ENCODE measurements around the gene MACROD2. TPM values are rescaled to one million over a fixed set of nuclear protein-coding genes. Genes with fewer than 3 reads are reported as not detected.

Gene MACROD2
- total RNA-seq, 1 donor from 2014 or later: 2.5 TPM

DNA sequence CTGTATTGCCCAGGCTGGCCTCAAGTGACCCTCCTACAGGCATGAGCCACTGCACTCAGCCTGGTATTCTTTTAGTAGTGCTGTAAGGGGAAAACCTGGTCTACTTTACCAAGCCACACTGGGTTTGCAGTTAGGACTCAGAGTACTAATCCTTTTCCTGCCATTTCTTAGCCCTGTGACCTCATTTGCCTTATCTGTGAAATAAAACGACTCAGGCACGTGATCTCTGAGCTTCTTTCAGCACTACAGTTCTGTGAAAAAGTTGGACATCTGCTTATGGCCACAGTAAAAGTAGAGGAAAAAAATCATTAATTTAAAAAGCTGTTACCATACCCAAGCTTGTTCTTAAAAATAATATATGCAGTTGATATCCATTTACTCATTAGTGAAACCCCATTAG, 1570.5 kb downstream of the MACROD2 start:
- no peak overlapping the region for H3K4me3 Mint-ChIP-seq (ENCODE audit: unreplicated experiment)
- H3K9me3 Mint-ChIP-seq (ENCODE audit: unreplicated experiment): no peaks in the 10 kb centered on the region
- DNase-seq (ENCODE audit: extremely low spot score, unreplicated experiment): no peak
- no peak overlapping the region for H3K27ac Mint-ChIP-seq (ENCODE audit: unreplicated experiment)
- no peaks in the 10 kb centered on the region for H3K4me1 Mint-ChIP-seq (ENCODE audit: unreplicated experiment)
- no peak for TF ChIP-seq CTCF (IDR thresholded peaks at IDR 0.05)
- H3K27me3 Mint-ChIP-seq (ENCODE audit: unreplicated experiment): no peaks in the 10 kb centered on the region
- no peaks in the 10 kb centered on the region for H3K36me3 Mint-ChIP-seq (ENCODE audit: unreplicated experiment)

GRCh38 chr20:15567219-15567618, 1571.9 kb downstream of the MACROD2 start:
- Mint-ChIP-seq H3K27me3 (ENCODE audit: unreplicated experiment) (no peaks in the 10 kb centered on the region), H3K36me3 (ENCODE audit: unreplicated experiment) (no peaks in the 10 kb centered on the region), H3K4me1 (ENCODE audit: unreplicated experiment) (no peaks in the 10 kb centered on the region), H3K27ac (ENCODE audit: unreplicated experiment) (no peak overlapping the region), H3K4me3 (ENCODE audit: unreplicated experiment) (no peak overlapping the region), H3K9me3 (ENCODE audit: unreplicated experiment) (no peaks in the 10 kb centered on the region)
- no peak for TF ChIP-seq CTCF (IDR thresholded peaks at IDR 0.05)
- no peak for DNase-seq (ENCODE audit: extremely low spot score, unreplicated experiment)

DNA sequence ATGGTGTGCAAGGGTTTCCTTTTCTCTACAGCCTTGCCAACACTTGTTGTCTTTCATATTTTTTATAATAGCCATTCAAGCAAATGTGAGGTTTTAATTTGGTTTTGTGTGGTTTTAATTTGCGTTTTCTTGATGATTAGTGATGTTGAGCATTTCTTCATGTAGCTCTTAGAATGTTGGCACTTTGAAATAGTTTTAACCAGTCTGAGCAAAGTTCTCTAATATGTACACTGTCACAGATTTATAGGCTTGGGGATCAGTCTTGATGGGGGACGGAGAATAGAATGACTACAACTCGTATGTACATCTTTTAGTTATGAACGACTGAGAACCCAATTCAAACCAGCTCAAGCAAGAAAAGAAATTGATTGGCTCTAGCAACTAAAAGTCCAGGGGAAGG, 1574.8 kb downstream of the MACROD2 start:
- TF ChIP-seq CTCF (IDR thresholded peaks at IDR 0.05): no peak
- Mint-ChIP-seq H3K4me3 (ENCODE audit: unreplicated experiment) (no peak overlapping the region), H3K4me1 (ENCODE audit: unreplicated experiment) (no peaks in the 10 kb centered on the region), H3K27ac (ENCODE audit: unreplicated experiment) (no peak overlapping the region), H3K9me3 (ENCODE audit: unreplicated experiment) (no peaks in the 10 kb centered on the region), H3K36me3 (ENCODE audit: unreplicated experiment) (no peaks in the 10 kb centered on the region), H3K27me3 (ENCODE audit: unreplicated experiment) (no peaks in the 10 kb centered on the region)
- no peak for DNase-seq (ENCODE audit: extremely low spot score, unreplicated experiment)

- no peaks in the 10 kb centered on the region for H3K36me3 Mint-ChIP-seq (ENCODE audit: unreplicated experiment)
- H3K4me3 Mint-ChIP-seq (ENCODE audit: unreplicated experiment): no peak overlapping the region
- DNase-seq (ENCODE audit: extremely low spot score, unreplicated experiment): no peak
- no peak for TF ChIP-seq CTCF (IDR thresholded peaks at IDR 0.05)
- no peak overlapping the region for H3K27ac Mint-ChIP-seq (ENCODE audit: unreplicated experiment)
- no peaks in the 10 kb centered on the region for H3K27me3 Mint-ChIP-seq (ENCODE audit: unreplicated experiment)
- H3K4me1 Mint-ChIP-seq (ENCODE audit: unreplicated experiment): no peaks in the 10 kb centered on the region
- H3K9me3 Mint-ChIP-seq (ENCODE audit: unreplicated experiment): no peaks in the 10 kb centered on the region
Observed at GRCh38 chr20:15571056-15571455, 1575.7 kb downstream of the MACROD2 start.

DNA sequence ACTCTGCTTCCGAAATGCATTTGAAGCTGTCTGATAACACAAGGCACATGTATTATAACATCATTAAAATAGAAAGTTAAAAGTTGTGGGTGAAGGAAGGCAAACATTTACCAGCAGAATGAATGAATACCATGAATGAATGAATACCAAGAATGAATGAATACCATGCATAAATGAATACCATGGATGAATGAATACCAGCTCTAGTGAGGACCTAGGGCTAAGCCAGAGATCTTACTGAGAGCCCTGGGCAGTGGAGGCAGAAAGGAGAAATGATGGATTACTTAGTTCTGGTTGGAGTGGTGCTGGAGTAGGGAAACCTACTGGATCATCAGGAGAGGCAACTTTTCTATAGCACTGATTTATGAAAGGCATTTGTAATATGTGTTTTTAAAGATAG, 1579.9 kb downstream of the MACROD2 start:
- no peak for TF ChIP-seq CTCF (IDR thresholded peaks at IDR 0.05)
- Mint-ChIP-seq H3K4me1 (ENCODE audit: unreplicated experiment) (no peaks in the 10 kb centered on the region), H3K4me3 (ENCODE audit: unreplicated experiment) (no peak overlapping the region), H3K36me3 (ENCODE audit: unreplicated experiment) (no peaks in the 10 kb centered on the region), H3K9me3 (ENCODE audit: unreplicated experiment) (no peaks in the 10 kb centered on the region), H3K27ac (ENCODE audit: unreplicated experiment) (no peak overlapping the region), H3K27me3 (ENCODE audit: unreplicated experiment) (no peaks in the 10 kb centered on the region)
- DNase-seq (ENCODE audit: extremely low spot score, unreplicated experiment): no peak

Measured in osteocyte (in vitro differentiated cells).